H1 (cell line): ENCODE data around the gene MIPOL1. TPM values are rescaled to one million over a fixed set of nuclear protein-coding genes. Genes with fewer than 3 reads are reported as not detected.

ENCODE experiments used
- ASH2L ChIP-seq: fragments of 200-600, 300-600 bp; sonication (generic); IDR thresholded peaks from one replicate; pipeline ENCODE4 v1.7.1; 2017; ENCODE audit warnings: low read length
- BCL11A ChIP-seq, 2 experiments: IDR thresholded peaks; one replicate each; pipeline ENCODE4 v1.6.1; 2011; ENCODE audit warnings: low read depth in 2 of 2, low read length in 2 of 2, mild to moderate bottlenecking in 2 of 2
- MAX ChIP-seq: IDR thresholded peaks from 2 replicates; pipeline ENCODE4 v1.6.1; 2012; ENCODE audit warnings: inconsistent platforms
- RAD21 ChIP-seq, 2 experiments: IDR thresholded peaks in 1 of 2; conservative IDR thresholded peaks in 1 of 2; 2 replicates each; pipeline ENCODE4 v1.6.1; 2011; ENCODE audit warnings: low read depth in 2 of 2, low read length in 2 of 2, improper control_type of control experiment in 1 of 2, inconsistent platforms in 1 of 2, mild to moderate bottlenecking in 1 of 2, moderate library complexity in 1 of 2
- SP1 ChIP-seq: IDR thresholded peaks from 2 replicates; pipeline ENCODE4 v1.6.1; 2011; ENCODE audit warnings: low read depth, low read length
- YY1 ChIP-seq: IDR thresholded peaks from 2 replicates; pipeline ENCODE4 v1.6.1; 2011; ENCODE audit warnings: low read depth, mild to moderate bottlenecking, low read length
- polyA plus RNA-seq, 7 experiments: library from polyadenylated mRNA; depleted of rRNA in 3 of 7; stranded (reverse) in 5 of 7; unstranded in 2 of 7; fragments of >200 nt in 5 of 7; fragments of 200-250 nt in 2 of 7; gene quantifications; 1 replicate in 5 of 7; 2 replicates in 1 of 7; 4 replicates in 1 of 7; pipeline versions ENCODE4 v1.2.1 to v1.2.3, GENCODE V29; 2011 to 2013; ENCODE audit warnings: missing spikeins in 2 of 7, mixed read lengths in 2 of 7
- total RNA-seq: library from RNA; stranded (reverse); fragmentation: NEBNext Ultra II Directional; extraction: Animal tissue kit (Norgen Biotek cat#: 25700); gene quantifications from 2 replicates; pipeline ENCODE4 v1.2.1, GENCODE V29; 2021

The MIPOL1 gene
- total and polyA plus RNA-seq, 2 of the 8 experiments (the other 6 are each of a cell fraction or from before 2014, with no cell fraction given), result 2.8 to 23.9 TPM

GRCh38 chr14:37437490-37437889 is 239.8 kb downstream of the MIPOL1 start (continued):
- TF ChIP-seq BCL11A (IDR thresholded peaks at IDR 0.05; ENCODE audit: low read depth in 2 of 2, low read length in 2 of 2), result no peak
- no peak for TF ChIP-seq ASH2L
- TF ChIP-seq SP1, result no peak
- TF ChIP-seq MAX, result no peak
- no peak for TF ChIP-seq RAD21 (IDR thresholded peaks at IDR 0.05 in 1 of 2, conservative IDR thresholded peaks at IDR 0.05 in 1 of 2; ENCODE audit: low read depth in 2 of 2, low read length in 2 of 2)
- TF ChIP-seq YY1, result no peak
